Panc1 (cell line): ENCODE measurements around the gene MAP2K7. TPM values are rescaled to one million over a fixed set of nuclear protein-coding genes. Genes with fewer than 3 reads are reported as not detected.

Experiments
- ATAC-seq: fragments of 200-7000 bp; cut with Tn5 transposase; 2 replicates; pipeline ENCODE4 v1.9.1; 2020; ENCODE audit warnings: mild to moderate bottlenecking, moderate library complexity
- BruUV-seq: library from RNA; stranded (reverse); fragments of 400-500 nt; replicated peaks from 2 replicates; lab custom pipeline; 2021; lab: Mats Ljungman, UMichigan
- CTCF ChIA-PET: fragments of 300-600 bp; sonication (Branson Sonifier 250); formaldehyde crosslinking; loops from one replicate; lab custom pipeline; 2022; ENCODE audit warnings: antibody characterized with exemption; lab: Charles Lee
- POLR2A ChIA-PET: fragments of 300-600 bp; sonication (Branson Sonifier 250); formaldehyde crosslinking; loops from one replicate; lab custom pipeline; 2022; ENCODE audit warnings: antibody characterized with exemption; lab: Charles Lee
- DNase-seq: peaks from one replicate; pipeline ENCODE4 v3.0.0-alpha.2; 2010; ENCODE audit warnings: low read depth, low spot score
- H3K27ac ChIP-seq: 2 replicates; pipeline ENCODE4 v1.5.1; 2011; ENCODE audit warnings: mild to moderate bottlenecking, low read length, inconsistent platforms
- H3K27me3 ChIP-seq: fragments of 200-500 bp; sonication (Bioruptor generic); 2 replicates; pipeline ENCODE4 v1.6.0; 2014; ENCODE audit warnings: low read length, inconsistent platforms; ENCODE audit not compliant: control insufficient read depth, insufficient read depth
- H3K36me3 ChIP-seq: fragments of 200-500 bp; sonication (Bioruptor generic); 2 replicates; pipeline ENCODE4 v1.5.1; 2014; ENCODE audit warnings: inconsistent platforms, mild to moderate bottlenecking, low read length, moderate library complexity; ENCODE audit not compliant: control insufficient read depth, insufficient read depth
- H3K4me1 ChIP-seq: 2 replicates; pipeline ENCODE4 v1.5.1; 2011; ENCODE audit warnings: inconsistent platforms, mild to moderate bottlenecking, low read length, moderate library complexity; ENCODE audit not compliant: control insufficient read depth, insufficient read depth
- H3K4me3 ChIP-seq, 2 experiments: 2 replicates each; pipeline ENCODE4 v1.5.1; 2011 to 2012; ENCODE audit warnings: low read depth in 2 of 2, low read length in 2 of 2, mild to moderate bottlenecking in 2 of 2, inconsistent platforms in 1 of 2, moderate library complexity in 1 of 2
- H3K9me3 ChIP-seq: fragments of 200-500 bp; sonication (Bioruptor generic); 2 replicates; pipeline ENCODE4 v1.5.1; 2014; ENCODE audit warnings: low read depth, mild to moderate bottlenecking, inconsistent platforms, low read length, moderate library complexity; ENCODE audit not compliant: control insufficient read depth, insufficient read depth
- CTCF ChIP-seq: fragments of 450-650 bp; IDR thresholded peaks from 2 replicates; pipeline ENCODE4 v1.5.1; 2017; ENCODE audit warnings: mild to moderate bottlenecking
- POLR2AphosphoS5 ChIP-seq: IDR thresholded peaks from 2 replicates; pipeline ENCODE4 v1.6.1; 2012; ENCODE audit warnings: mild to moderate bottlenecking, low read depth, low read length, moderate library complexity
- REST ChIP-seq, 2 experiments: IDR thresholded peaks; 2 replicates each; pipeline ENCODE4 v1.6.1; 2011 to 2012; ENCODE audit warnings: low read depth in 2 of 2, control low read depth in 1 of 2, low read length in 1 of 2, mild to moderate bottlenecking in 1 of 2, moderate library complexity in 1 of 2; ENCODE audit not compliant: insufficient read depth in 1 of 2
- SIN3A ChIP-seq: IDR thresholded peaks from 2 replicates; pipeline ENCODE4 v1.6.1; 2012; ENCODE audit warnings: low read depth, mild to moderate bottlenecking, low read length, moderate library complexity, borderline replicate concordance; ENCODE audit not compliant: insufficient read depth
- TCF7L2 ChIP-seq: IDR thresholded peaks from 2 replicates; pipeline ENCODE4 v1.6.1; 2011; ENCODE audit warnings: mild to moderate bottlenecking, low read depth, low read length, inconsistent platforms
- in situ Hi-C: cut with HindIII; loops from 2 replicates; pipeline ENCODE4 v1.10.0; 2016; ENCODE audit warnings: low sequenced_read_pairs, low pct_unique_long_range_greater_than_20kb
- intact Hi-C: fragments of 100-400 bp; cut with micrococcal nuclease; formaldehyde crosslinking; loops from one replicate; pipeline ENCODE4 v1.10.0; 2022; ENCODE audit not compliant: unreplicated experiment
- total RNA-seq: library from RNA; stranded (reverse); gene quantifications from one replicate; pipeline ENCODE4 v1.2.1, GENCODE V29; 2021; ENCODE audit not compliant: unreplicated experiment

MAP2K7 gene
- total RNA-seq, 1 experiment from 2014 or later, result 32.9 TPM

DNA sequence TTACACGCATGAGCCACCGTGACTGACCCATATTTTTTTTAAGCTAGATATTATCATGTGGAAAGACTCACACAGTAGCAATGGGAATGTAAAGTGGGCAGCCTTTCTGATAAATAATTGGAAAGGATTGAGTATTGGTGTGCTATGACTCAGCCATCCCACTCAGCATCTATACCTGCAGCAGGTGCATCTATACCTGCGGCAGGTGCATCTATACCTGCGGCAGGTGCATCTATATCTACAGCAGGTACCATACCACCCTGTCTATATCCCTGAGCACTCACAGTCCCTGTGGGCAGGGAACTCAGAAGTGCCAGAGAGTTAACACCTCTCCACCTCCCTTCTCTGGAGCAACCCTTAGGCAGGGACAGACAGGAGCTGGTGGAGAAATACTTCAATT lies 20.6 kb upstream of the MAP2K7 start:
- in situ Hi-C loops, result no loop called here
- DNase-seq (no peak), ATAC-seq (no peak)
- Histone ChIP-seq H3K9me3 (no peaks in the 10 kb centered on the region), H3K27ac (no peak overlapping the region), H3K27me3 (no peaks in the 10 kb centered on the region), H3K4me1 (no peaks in the 10 kb centered on the region), H3K36me3 (no peaks in the 10 kb centered on the region), H3K4me3 (no peak overlapping the region)
- POLR2A ChIA-PET, result no interaction called here
- CTCF ChIA-PET, result interaction anchor here (0.6 kb wide), 1 partner anchor 16 kb away, joined by 8 read pairs; no protein-coding TSS in a partner anchor
- TF ChIP-seq CTCF (no peak), REST (IDR thresholded peaks at IDR 0.05; ENCODE audit: insufficient read depth in 1 of 2, low read depth in 2 of 2, low read length in 1 of 2) (no peak), SIN3A (no peak), TCF7L2 (no peak), POLR2AphosphoS5 (no peak)
- no TSS peak for BruUV-seq
- intact Hi-C loops, result no loop called here

- H3K27me3 ChIP-seq, result no peaks in the 10 kb centered on the region
- intact Hi-C loops, result no loop called here
- CTCF ChIA-PET, result interaction anchor here (0.6 kb wide), 1 partner anchor 17 kb away, joined by 8 read pairs; no protein-coding TSS in a partner anchor
- POLR2A ChIA-PET, result interaction anchor here (0.5 to 0.6 kb wide), 3 partner anchors 9 to 23 kb away, joined by 5 to 11 read pairs (median 5); no protein-coding TSS in a partner anchor
- TF ChIP-seq POLR2AphosphoS5 (no peak), TCF7L2 (no peak), SIN3A (no peak), CTCF (no peak), REST (IDR thresholded peaks at IDR 0.05; ENCODE audit: insufficient read depth in 1 of 2, low read depth in 2 of 2, low read length in 1 of 2) (no peak)
- no peak overlapping the region for H3K27ac ChIP-seq
- DNase-seq (no peak), ATAC-seq (no peak)
- in situ Hi-C loops, result no loop called here
- H3K9me3 ChIP-seq, result no peaks in the 10 kb centered on the region
- H3K36me3 ChIP-seq, result peaks cover 3% of the 10 kb centered on the region; the same call in 1 of the 2 replicates
- BruUV-seq, result no TSS peak
- H3K4me3 ChIP-seq, result no peak overlapping the region
- H3K4me1 ChIP-seq, result no peaks in the 10 kb centered on the region
Measured at GRCh38 chr19:7883796-7884570, 19.7 kb upstream of the MAP2K7 start.
